Activated T-cell treated with anti-CD3 and anti-CD28 coated beads, Interleukin-2, amount 50 U/mL, for 72 hours (primary cell): Measurements from ENCODE around the gene ARMH3. TPM values are rescaled to one million over a fixed set of nuclear protein-coding genes. Genes with fewer than 3 reads are reported as not detected.
A peak's percentile ranks its signal among the peaks of the same experiment; 100 is the strongest.

ENCODE experiments used
- ATAC-seq, 2 donors: fragments of 150-1000 bp; cut with Tn5 transposase; replicated peaks in 1 of 2; 2 replicates each; pipeline ENCODE4 v1.10.0; 2021; ENCODE audit warnings: moderate library complexity in 2 of 2, mild to moderate bottlenecking in 1 of 2
- DNase-seq, 2 donors: peaks; one replicate each; pipeline ENCODE4 v3.0.0; 2021 to 2022; ENCODE audit warnings: mixed read lengths in 1 of 2
- H3K27ac Mint-ChIP-seq: one replicate; pipeline ENCODE4 v1.8.0; 2022; ENCODE audit warnings: mild to moderate bottlenecking, moderate library complexity, mixed read lengths
- H3K27me3 Mint-ChIP-seq: one replicate; pipeline ENCODE4 v1.8.0; 2022; ENCODE audit warnings: low read depth, mixed read lengths
- H3K36me3 Mint-ChIP-seq, 2 donors: one replicate each; pipeline ENCODE4 v1.8.0; 2022; ENCODE audit warnings: mixed read lengths in 2 of 2, mild to moderate bottlenecking in 1 of 2; ENCODE audit not compliant: insufficient read depth in 2 of 2
- H3K4me1 Mint-ChIP-seq: one replicate; pipeline ENCODE4 v1.8.0; 2022; ENCODE audit warnings: low read depth, mixed read lengths
- H3K4me3 Mint-ChIP-seq, 2 donors: one replicate each; pipeline ENCODE4 v1.8.0; 2022; ENCODE audit warnings: mild to moderate bottlenecking in 2 of 2, mixed read lengths in 2 of 2, moderate library complexity in 2 of 2
- H3K9me3 Mint-ChIP-seq, 2 donors: one replicate each; pipeline ENCODE4 v1.8.0; 2022; ENCODE audit warnings: mixed read lengths in 2 of 2
- total RNA-seq, 2 donors: library from RNA; stranded (reverse); gene quantifications; one replicate each; pipeline ENCODE4 v1.2.3, GENCODE V29; 2022

The ARMH3 gene
- total RNA-seq, 2 donors from 2014 or later = 20.1 to 23.1 TPM

DNA sequence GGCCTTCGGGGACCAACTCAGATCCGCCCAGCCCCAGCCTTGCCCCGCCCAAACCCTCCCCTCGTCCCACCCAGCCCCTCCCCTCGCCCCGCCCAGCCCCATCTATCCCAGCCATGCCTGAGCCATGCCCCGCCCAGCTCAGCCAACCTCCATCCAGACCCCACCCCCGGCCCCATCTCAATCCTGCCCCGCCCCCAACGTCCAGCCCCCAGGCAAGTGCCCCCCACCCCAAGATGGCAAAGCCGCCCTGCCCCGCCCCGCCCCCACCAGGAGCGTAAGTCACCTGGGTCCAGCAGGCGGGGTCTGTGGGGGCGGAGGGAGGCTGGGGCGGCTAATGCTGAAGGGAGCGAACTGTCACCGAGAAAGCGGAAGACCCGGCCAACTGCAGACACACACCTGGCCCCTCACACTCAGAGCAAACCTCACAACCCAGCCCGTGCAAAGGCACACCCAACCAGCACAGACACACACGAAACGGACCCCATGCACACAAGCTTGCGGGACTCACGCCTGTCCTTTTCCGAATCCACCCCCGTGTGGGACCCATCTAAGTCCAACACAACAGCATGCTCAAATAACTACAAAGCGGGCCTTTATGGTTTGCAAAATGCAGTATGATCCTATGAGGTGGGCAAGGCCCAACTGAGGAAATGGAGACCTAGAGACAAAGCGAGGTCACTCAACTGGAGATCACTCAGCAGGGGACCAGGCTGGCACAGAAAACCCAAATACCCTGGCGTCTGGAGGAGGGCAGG is 226.2 kb downstream of the ARMH3 start:
- peak; percentile 16 to 33 for ATAC-seq
- Mint-ChIP-seq H3K4me1 (peaks cover 44% of the 10 kb centered on the region), H3K36me3 (no peaks in the 10 kb centered on the region)

DNA sequence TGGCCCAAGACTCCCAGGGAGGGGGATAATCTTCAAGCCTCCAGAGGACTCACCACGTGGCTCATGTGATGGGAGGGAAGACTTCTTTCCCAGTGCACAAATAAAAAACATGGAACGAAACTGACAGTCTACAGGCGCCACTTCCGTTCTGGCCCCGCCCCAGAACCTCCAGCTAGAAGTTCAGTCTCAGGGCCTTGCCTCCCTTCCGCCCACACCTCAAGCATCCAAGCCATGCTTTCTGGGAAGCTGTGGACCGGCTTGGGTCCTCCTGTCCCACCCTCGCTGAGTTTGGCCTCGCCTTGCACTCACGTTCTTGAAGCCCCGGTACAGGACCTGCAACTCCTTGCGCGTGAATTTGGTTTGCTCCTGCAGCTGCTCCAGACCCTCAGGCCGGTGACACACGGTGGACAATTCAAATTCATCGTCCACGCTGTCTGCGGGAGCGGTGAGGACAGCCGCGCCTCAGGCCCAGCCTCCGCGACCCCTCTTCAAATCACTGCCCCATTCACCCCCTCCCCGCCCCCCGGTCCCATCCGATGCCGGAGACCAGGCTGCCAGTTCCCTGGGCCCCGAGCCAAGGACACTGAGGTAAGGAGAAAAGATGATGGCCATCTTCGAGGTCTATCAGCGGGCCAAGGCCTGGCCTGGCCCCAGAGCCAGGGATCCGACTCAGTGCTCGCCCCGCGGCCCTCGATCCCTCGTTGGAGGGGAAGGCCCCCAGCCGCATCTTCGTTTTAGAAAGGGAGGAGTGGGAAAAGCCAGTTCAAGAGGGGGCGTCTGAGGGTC is 227.0 kb downstream of the ARMH3 start:
- Mint-ChIP-seq H3K4me1 (peaks cover 37% of the 10 kb centered on the region), H3K27me3 (no peaks in the 10 kb centered on the region), H3K36me3 (no peaks in the 10 kb centered on the region), H3K27ac (no peak overlapping the region), H3K9me3 (no peaks in the 10 kb centered on the region), H3K4me3 (peak overlapping the region in 1 of 2 donors; percentile 88)
- ATAC-seq (no peak), DNase-seq (no peak)

More for the DNA sequence above, 226.2 kb downstream of the ARMH3 start:
- H3K4me3 Mint-ChIP-seq = peak overlapping the region; percentile 87 to 88
- H3K27ac Mint-ChIP-seq = peak overlapping the region; percentile 88
- DNase-seq = peak; percentile 68 to 81
- no peaks in the 10 kb centered on the region for H3K9me3 Mint-ChIP-seq
- no peaks in the 10 kb centered on the region for H3K27me3 Mint-ChIP-seq

DNA sequence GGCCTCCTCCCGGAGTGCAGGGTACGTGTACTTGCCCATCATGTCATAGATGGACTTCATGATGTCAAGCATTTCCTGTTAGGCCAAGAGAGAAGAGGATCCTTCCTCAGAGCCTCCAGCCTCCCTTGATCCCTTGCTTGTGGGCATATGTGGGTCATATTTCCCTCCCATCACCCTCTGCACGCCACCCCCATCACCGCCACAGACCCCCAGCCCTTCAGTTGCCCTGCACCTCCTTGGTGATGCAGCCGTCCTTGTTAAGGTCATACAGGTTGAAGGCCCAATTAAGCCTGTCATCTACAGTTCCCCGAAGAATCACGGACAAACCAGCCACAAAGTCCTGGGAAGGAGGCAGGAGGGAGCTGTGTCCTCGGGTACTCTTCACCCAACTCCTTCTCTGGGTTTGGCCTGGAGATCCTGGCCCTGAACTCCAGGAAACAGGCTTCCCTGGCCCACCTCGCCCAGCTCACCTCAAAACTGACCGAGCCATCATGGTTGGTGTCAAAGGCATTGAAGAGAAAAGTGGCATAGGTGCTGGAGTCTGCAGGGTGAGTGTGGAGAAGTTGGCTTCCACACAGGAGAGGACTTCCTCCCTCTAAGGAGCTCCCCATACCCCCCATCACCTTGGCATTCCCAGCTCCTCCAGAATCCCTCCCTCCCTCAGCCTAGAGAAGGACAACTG is 227.9 kb downstream of the ARMH3 start:
- Mint-ChIP-seq H3K4me3 (no peak overlapping the region), H3K4me1 (peaks cover 28% of the 10 kb centered on the region), H3K27ac (no peak overlapping the region)

DNA sequence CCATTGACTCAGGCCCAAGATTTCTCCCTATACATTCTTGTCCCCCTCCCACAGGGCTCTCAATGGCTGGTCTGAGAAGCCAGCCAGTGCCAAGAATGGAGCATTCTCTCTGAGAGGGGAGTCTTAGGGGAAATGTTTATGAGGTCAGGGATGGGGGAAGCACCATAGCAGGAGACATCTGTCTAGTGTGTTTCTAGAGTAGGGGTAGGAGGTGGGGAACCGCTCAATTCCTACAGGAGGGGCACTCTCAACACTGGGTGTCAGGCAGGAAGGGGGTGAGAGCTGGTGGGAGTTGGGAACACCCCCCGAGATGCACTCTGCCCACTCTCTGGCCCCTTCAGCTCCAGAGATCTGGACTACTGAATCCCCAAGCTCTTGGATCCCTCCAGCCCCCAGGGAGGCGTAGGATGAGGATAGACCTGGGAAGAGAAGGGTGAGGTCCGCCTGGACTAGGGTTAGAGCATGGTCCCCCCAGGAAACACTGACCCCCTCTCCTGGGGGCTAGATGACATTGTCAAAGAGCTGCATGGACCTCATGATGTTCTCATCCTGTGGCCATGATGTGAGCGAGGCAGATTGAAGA is 229.0 kb downstream of the ARMH3 start:
- Mint-ChIP-seq H3K4me1 (peaks cover 24% of the 10 kb centered on the region), H3K27me3 (no peaks in the 10 kb centered on the region), H3K9me3 (no peaks in the 10 kb centered on the region), H3K27ac (no peak overlapping the region), H3K4me3 (no peak overlapping the region), H3K36me3 (no peaks in the 10 kb centered on the region)
- DNase-seq (no peak), ATAC-seq (no peak)

More for the DNA sequence above, 227.9 kb downstream of the ARMH3 start:
- ATAC-seq (no peak), DNase-seq (no peak)
- Mint-ChIP-seq H3K9me3 (no peaks in the 10 kb centered on the region), H3K36me3 (no peaks in the 10 kb centered on the region), H3K27me3 (no peaks in the 10 kb centered on the region)

DNA sequence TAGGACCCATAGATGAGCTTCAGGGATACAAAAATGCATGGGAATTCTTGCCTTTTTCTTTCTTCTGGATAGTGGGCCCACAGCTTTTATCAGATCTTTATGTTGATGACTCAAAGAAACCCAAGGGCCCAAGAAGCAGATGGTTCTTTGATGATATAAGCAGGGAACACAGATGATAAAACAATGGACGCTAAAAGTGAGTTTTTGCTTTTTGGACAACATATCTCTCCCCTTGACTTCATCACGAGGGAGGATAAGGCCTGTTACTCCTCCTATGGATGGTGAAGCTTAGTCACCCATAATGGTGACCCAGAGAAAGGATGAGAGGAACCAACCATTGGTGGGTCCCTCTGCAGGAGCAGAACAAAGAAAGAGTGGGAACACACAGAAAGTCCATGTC is 231.2 kb downstream of the ARMH3 start:
- H3K36me3 Mint-ChIP-seq = no peaks in the 10 kb centered on the region
- no peak overlapping the region for H3K4me3 Mint-ChIP-seq
- no peaks in the 10 kb centered on the region for H3K27me3 Mint-ChIP-seq
- DNase-seq = no peak
- H3K27ac Mint-ChIP-seq = no peak overlapping the region
- ATAC-seq = no peak
- H3K4me1 Mint-ChIP-seq = peaks cover 13% of the 10 kb centered on the region
- no peaks in the 10 kb centered on the region for H3K9me3 Mint-ChIP-seq

DNA sequence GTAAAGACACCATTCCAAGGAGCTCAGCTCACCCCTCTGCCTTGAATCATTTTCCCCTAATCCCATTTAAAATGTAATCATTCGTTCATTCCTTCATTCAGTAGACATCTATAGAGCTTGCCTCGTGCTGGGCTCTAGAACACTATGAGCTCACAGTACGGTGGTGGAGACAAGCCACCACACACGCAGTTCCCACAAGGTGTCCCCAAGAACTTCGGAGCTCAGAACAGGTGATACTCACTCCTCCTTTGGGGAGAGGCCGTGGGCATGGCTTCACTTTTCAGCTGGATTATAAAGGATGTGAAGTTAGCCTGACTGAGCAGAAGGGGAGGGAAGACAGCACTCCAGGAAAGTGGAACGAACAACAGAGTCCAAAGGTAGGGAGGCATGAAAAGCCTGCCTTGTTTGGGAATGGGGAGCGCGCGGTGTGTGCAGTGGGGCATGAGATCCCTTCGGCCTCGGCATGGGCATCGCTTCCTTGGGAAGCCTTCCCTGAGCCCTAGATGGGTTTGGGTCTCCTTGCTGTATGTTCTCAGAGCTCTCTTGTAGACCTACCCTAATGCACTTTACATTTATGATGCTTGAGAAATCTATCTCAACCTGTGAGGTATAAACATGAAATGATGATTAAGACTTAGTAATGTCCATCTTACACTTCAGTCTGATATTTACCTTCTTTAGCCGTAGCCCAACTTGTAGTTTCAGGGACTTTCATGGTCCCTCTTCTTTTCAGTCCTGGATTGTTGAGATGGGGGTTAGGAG is 236.9 kb downstream of the ARMH3 start:
- Mint-ChIP-seq H3K9me3 (no peaks in the 10 kb centered on the region), H3K4me3 (peak overlapping the region; percentile 93 to 96), H3K36me3 (peaks cover 14 to 15% of the 10 kb centered on the region in 2 donors), H3K4me1 (peaks cover 51% of the 10 kb centered on the region), H3K27ac (peak overlapping the region; percentile 90), H3K27me3 (no peaks in the 10 kb centered on the region)
- DNase-seq (no peak), ATAC-seq (peak; percentile 49 to 52)

DNA sequence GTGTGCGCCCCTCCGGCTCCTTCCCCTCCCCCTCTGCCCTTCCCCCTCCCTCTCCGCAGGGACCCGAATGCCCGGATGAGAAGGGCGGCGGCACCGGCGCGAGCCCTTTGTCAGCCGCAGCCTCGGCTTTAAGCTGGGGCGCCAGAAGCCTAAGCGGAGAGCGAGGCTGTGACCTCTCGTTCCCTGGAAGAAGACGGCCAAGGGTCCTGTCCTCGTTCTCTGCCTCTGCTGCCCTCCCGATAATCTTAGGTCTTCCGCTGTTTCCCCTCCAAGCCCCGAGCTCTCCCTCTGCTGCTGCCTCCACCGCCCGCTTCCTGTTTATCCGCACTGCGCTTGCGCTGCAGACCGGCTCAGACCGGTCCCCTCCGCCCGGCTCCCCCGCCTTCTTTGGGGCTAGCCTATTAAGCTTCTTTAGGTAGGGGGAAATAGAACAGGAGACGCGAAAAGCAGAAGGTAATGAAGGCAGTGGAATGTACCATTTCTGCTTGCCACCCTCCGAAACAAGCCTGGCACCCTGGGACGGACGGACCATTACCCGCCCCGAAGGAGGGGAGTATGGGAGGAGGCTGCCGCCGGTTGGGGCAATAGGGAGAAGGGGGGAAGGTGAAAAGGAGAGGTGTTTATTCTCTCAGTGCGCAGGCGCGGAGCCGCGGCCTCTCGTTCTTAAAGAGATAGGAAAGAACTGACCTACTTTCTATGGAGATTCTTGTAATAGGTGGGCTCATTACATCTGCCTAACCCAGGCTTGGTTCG is 237.7 kb downstream of the ARMH3 start, which contains the start of gene OGA:
OGA (minus strand) TSS at position 326 of the 753 bp plus-strand sequence. CDS start 422 bp downstream, outside the sequence.
- H3K4me3 Mint-ChIP-seq = peak within 1 kb of the TSS; percentile 93 to 96
- DNase-seq = peak; percentile 97 to 99
- peak within 1 kb of the TSS; percentile 94 for H3K27ac Mint-ChIP-seq
- peaks cover 14 to 18% of the 10 kb centered on the region in 2 donors for H3K36me3 Mint-ChIP-seq
- no peaks in the 10 kb centered on the region for H3K27me3 Mint-ChIP-seq
- H3K9me3 Mint-ChIP-seq = no peaks in the 10 kb centered on the region
- H3K4me1 Mint-ChIP-seq = peaks cover 59% of the 10 kb centered on the region
- ATAC-seq = peak; percentile 92 to 93

DNA sequence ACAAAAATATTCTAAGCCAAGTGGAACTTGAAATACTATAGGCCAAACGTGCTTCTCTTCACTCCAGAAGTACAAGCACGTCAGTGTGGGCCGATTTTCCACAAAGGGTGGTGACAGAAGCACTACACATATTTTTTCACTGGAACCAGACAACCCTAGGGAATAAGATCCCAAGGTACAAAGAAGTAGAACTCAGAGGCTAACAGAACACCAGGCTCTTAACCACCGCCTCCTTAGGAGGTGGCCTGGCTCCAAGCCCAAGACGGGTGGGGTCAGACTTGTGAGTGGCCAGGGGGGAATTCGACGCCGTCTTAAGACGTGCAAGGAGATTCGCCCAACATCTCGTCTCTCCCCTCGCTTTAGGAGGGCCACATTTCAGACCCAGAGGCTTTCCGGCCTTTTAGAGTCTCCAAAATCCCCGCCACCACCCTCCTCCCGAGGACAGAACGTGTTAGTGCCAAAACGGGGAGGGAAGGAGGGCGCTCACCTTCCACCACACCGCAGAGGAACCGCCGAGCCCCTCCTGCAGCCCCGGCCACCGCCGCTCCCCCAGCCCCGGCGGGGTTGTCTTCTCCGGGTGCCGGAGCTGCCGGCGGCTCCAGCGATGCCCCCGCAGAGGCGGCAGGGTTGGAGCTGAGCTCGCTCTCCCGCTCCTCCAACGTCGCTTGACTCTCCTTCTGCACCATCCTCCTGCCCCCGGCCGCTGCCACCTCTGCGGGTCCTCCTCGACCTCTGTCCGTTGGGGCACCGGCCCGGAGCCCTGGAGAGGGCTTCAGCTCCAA is 238.4 kb downstream of the ARMH3 start:
- ATAC-seq (peak; percentile 19 to 33), DNase-seq (peak; percentile 43 to 51)
- Mint-ChIP-seq H3K4me1 (peaks cover 67% of the 10 kb centered on the region), H3K36me3 (peaks cover 14 to 23% of the 10 kb centered on the region in 2 donors), H3K27ac (peak overlapping the region; percentile 94), H3K4me3 (peak overlapping the region; percentile 93 to 96), H3K27me3 (no peaks in the 10 kb centered on the region), H3K9me3 (no peaks in the 10 kb centered on the region)

DNA sequence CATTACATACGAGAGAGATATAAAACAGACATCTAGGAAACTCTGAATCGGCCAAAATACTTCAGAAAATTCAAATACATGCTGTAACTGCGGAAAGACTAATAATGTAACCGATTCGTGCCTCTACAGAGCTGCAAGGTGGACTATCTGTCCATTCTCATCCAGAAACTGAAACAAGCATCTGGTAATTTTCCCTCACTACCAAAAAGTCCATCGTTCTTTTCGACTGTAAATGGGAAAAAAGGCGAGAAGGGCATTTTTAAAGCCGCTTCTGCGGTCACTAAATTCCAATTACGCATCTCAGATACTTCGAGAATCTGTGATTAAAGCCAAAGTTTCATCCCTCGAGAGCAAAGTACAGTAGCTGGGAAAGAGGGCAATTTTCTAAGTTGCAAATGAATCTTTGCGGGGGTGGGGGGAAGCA is 239.0 kb downstream of the ARMH3 start:
- H3K27ac Mint-ChIP-seq = peak overlapping the region; percentile 94
- DNase-seq = no peak
- H3K4me1 Mint-ChIP-seq = peaks cover 68% of the 10 kb centered on the region
- no peaks in the 10 kb centered on the region for H3K9me3 Mint-ChIP-seq
- H3K4me3 Mint-ChIP-seq = peak overlapping the region; percentile 93 to 96
- H3K27me3 Mint-ChIP-seq = no peaks in the 10 kb centered on the region
- H3K36me3 Mint-ChIP-seq = peaks cover 14 to 23% of the 10 kb centered on the region in 2 donors
- ATAC-seq = no peak

DNA sequence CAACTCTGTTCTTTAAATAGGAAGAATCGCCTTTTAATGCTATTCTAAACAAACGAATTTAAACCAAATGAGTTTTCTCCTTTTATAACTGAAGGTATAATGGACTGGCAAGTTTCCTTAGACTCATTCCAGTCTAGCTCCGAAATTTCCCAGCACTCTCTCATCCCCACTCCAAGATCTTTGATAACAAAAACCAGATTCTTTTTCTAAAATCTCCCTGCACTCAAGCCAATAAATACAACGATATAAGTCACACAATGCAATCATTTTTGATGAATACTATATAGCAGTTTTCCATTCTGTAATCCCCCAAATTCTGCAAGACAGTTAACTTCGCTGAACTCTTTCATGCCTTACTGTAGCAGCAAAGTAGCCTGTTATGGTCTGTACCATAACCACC is 239.6 kb downstream of the ARMH3 start:
- Mint-ChIP-seq H3K4me3 (peak overlapping the region; percentile 93 to 96), H3K36me3 (peaks cover 14 to 23% of the 10 kb centered on the region in 2 donors), H3K27ac (peak overlapping the region; percentile 94), H3K27me3 (no peaks in the 10 kb centered on the region), H3K4me1 (peaks cover 68% of the 10 kb centered on the region), H3K9me3 (no peaks in the 10 kb centered on the region)
- no peak for DNase-seq
- ATAC-seq = no peak

DNA sequence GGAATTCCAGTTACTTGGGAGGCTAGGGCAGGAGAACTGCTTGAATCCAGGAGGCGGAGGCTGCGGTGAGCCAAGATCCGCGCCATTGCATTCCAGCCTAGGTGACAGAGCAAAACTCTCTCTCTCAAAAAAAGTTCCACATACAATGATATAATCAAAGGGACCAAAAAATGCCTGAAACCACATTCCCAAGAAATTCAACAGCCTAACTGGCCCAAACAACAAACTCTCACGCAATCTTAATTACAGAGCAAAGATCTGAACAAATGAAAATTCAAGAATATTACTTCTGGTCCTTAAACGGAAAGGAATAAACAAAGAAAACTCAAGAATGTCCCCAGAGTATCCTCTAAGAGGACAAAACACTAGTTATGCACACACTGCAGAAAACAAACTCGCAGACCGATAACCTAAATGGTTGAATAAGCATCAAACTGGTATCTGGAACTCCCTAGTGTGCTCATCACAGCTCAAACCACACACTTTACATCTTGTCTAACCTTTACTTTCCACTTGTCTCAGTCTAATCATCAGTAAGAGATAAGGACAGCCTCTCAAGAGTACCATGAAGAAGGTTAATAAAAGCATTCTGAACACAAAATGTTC is 241.4 kb downstream of the ARMH3 start:
- peak overlapping the region; percentile 98 for H3K27ac Mint-ChIP-seq
- H3K27me3 Mint-ChIP-seq = no peaks in the 10 kb centered on the region
- ATAC-seq = no peak
- peaks cover 62% of the 10 kb centered on the region for H3K4me1 Mint-ChIP-seq
- H3K9me3 Mint-ChIP-seq = no peaks in the 10 kb centered on the region
- DNase-seq = no peak
- peak overlapping the region; percentile 93 to 96 for H3K4me3 Mint-ChIP-seq
- peaks cover 14 to 30% of the 10 kb centered on the region in 2 donors for H3K36me3 Mint-ChIP-seq
